HEK293 (cell line): ENCODE results near the gene DIS3L2.

Experiments
- CTCF ChIA-PET: fragments of 350-600 bp; formaldehyde crosslinking; extraction: SDS; loops from one replicate; lab custom pipeline; 2021; ENCODE audit warnings: antibody characterized with exemption; lab: Yijun Ruan, JAX
- POLR2A ChIA-PET: fragments of 300-600 bp; formaldehyde crosslinking; extraction: SDS; loops from one replicate; lab custom pipeline; 2020; ENCODE audit warnings: antibody characterized with exemption, inconsistent platforms; lab: Yijun Ruan, JAX
- H3K27ac ChIP-seq: fragments of 200-500 bp; sonication (Bioruptor generic); 2 replicates; pipeline ENCODE4 v1.5.1; 2014; ENCODE audit warnings: low read depth, low read length, control low read depth, inconsistent platforms; ENCODE audit errors: extremely low read depth
- H3K36me3 ChIP-seq, 2 experiments: fragments of 200-500 bp in 1 of 2; sonication (Bioruptor generic) in 1 of 2; 1 replicate in 1 of 2; 2 replicates in 1 of 2; pipeline ENCODE4 v1.5.1; 2014 to 2017; ENCODE audit warnings: inconsistent platforms in 2 of 2, low read length in 2 of 2; ENCODE audit not compliant: control insufficient read depth in 2 of 2, insufficient read depth in 1 of 2
- H3K4me1 ChIP-seq: fragments of 200-500 bp; sonication (Bioruptor generic); 2 replicates; pipeline ENCODE4 v1.5.1; 2014; ENCODE audit warnings: mild to moderate bottlenecking, low read length, inconsistent platforms; ENCODE audit not compliant: control insufficient read depth, insufficient read depth
- H3K4me3 ChIP-seq: 2 replicates; pipeline ENCODE4 v1.5.1; 2011; ENCODE audit warnings: low read depth, mild to moderate bottlenecking, control low read depth, low read length, moderate library complexity
- H3K9me3 ChIP-seq: fragments of 200-500 bp; sonication (Bioruptor generic); 2 replicates; pipeline ENCODE4 v1.5.1; 2014; ENCODE audit warnings: low read depth, low read length, inconsistent platforms; ENCODE audit not compliant: control insufficient read depth, insufficient read depth
- FEZF1 ChIP-seq: fragments of 450-650 bp; formaldehyde crosslinking; IDR thresholded peaks from 2 replicates; pipeline ENCODE4 v1.5.1; 2016; ENCODE audit warnings: missing biosample characterization, missing genetic modification characterization
- GLI2 ChIP-seq: fragments of 450-650 bp; formaldehyde crosslinking; IDR thresholded peaks from 2 replicates; pipeline ENCODE4; 2017; ENCODE audit warnings: missing biosample characterization, missing genetic modification characterization, low read depth, borderline replicate concordance
- IKZF3 ChIP-seq: fragments of 450-650 bp; IDR thresholded peaks from 2 replicates; pipeline ENCODE4 v1.5.0; 2018; ENCODE audit warnings: missing biosample characterization, mild to moderate bottlenecking, missing genetic modification characterization, moderate library complexity
- KLF16 ChIP-seq: fragments of 450-650 bp; formaldehyde crosslinking; IDR thresholded peaks from 2 replicates; pipeline ENCODE4 v1.5.1; 2017; ENCODE audit warnings: missing biosample characterization, missing genetic modification characterization
- MZF1 ChIP-seq: fragments of 450-650 bp; formaldehyde crosslinking; IDR thresholded peaks from 2 replicates; pipeline ENCODE4 v1.5.1; 2017; ENCODE audit warnings: missing biosample characterization, missing genetic modification characterization, borderline replicate concordance
- OVOL3 ChIP-seq: fragments of 450-650 bp; formaldehyde crosslinking; IDR thresholded peaks from 2 replicates; pipeline ENCODE4 v1.5.1; 2016; ENCODE audit warnings: missing biosample characterization, missing genetic modification characterization
- SALL2 ChIP-seq: fragments of 450-650 bp; formaldehyde crosslinking; IDR thresholded peaks from 2 replicates; pipeline ENCODE4 v1.5.0; 2017; ENCODE audit warnings: missing biosample characterization, mild to moderate bottlenecking, missing genetic modification characterization, borderline replicate concordance
- ZEB2 ChIP-seq: fragments of 450-650 bp; formaldehyde crosslinking; IDR thresholded peaks from 2 replicates; pipeline ENCODE4 v1.5.1; 2016; ENCODE audit warnings: missing biosample characterization, missing genetic modification characterization
- ZFHX2 ChIP-seq: fragments of 450-650 bp; formaldehyde crosslinking; conservative IDR thresholded peaks from 2 replicates; pipeline ENCODE4 v1.5.1; 2016; ENCODE audit warnings: missing biosample characterization, missing genetic modification characterization
- ZNF10 ChIP-seq: fragments of 450-650 bp; formaldehyde crosslinking; IDR thresholded peaks from 2 replicates; pipeline ENCODE4 v1.5.1; 2017; ENCODE audit warnings: missing biosample characterization, missing genetic modification characterization
- ZNF133 ChIP-seq: fragments of 450-650 bp; formaldehyde crosslinking; IDR thresholded peaks from 2 replicates; pipeline ENCODE4 v1.5.1; 2016; ENCODE audit warnings: missing biosample characterization, missing genetic modification characterization
- ZNF239 ChIP-seq: fragments of 450-650 bp; formaldehyde crosslinking; IDR thresholded peaks from 2 replicates; pipeline ENCODE4 v1.5.1; 2016; ENCODE audit warnings: missing biosample characterization, missing genetic modification characterization
- ZNF302 ChIP-seq: fragments of 450-650 bp; formaldehyde crosslinking; IDR thresholded peaks from 2 replicates; pipeline ENCODE4 v1.5.1; 2016; ENCODE audit warnings: missing biosample characterization, missing genetic modification characterization, low read depth
- ZNF416 ChIP-seq: fragments of 450-650 bp; formaldehyde crosslinking; IDR thresholded peaks from 2 replicates; pipeline ENCODE4 v1.5.1; 2016; ENCODE audit warnings: missing biosample characterization, missing genetic modification characterization
- ZNF473 ChIP-seq: fragments of 450-650 bp; formaldehyde crosslinking; IDR thresholded peaks from 2 replicates; pipeline ENCODE4 v1.5.1; 2017; ENCODE audit warnings: missing biosample characterization, missing genetic modification characterization
- ZNF530 ChIP-seq: fragments of 450-650 bp; formaldehyde crosslinking; IDR thresholded peaks from 2 replicates; pipeline ENCODE4 v1.5.1; 2016; ENCODE audit warnings: low read depth, missing biosample characterization, missing genetic modification characterization
- ZNF561 ChIP-seq: fragments of 450-650 bp; IDR thresholded peaks from 2 replicates; pipeline ENCODE4 v1.5.1; 2018; ENCODE audit warnings: missing biosample characterization, missing genetic modification characterization, borderline replicate concordance
- ZNF610 ChIP-seq: fragments of 450-650 bp; formaldehyde crosslinking; IDR thresholded peaks from 2 replicates; pipeline ENCODE4 v1.5.1; 2016; ENCODE audit warnings: missing biosample characterization, missing genetic modification characterization, borderline replicate concordance
- ZNF623 ChIP-seq: fragments of 450-650 bp; formaldehyde crosslinking; IDR thresholded peaks from 2 replicates; pipeline ENCODE4 v1.5.1; 2016; ENCODE audit warnings: missing biosample characterization, missing genetic modification characterization
- ZNF660 ChIP-seq: fragments of 450-650 bp; IDR thresholded peaks from 2 replicates; pipeline ENCODE4 v1.5.1; 2018; ENCODE audit warnings: missing biosample characterization, mild to moderate bottlenecking, missing genetic modification characterization
- ZNF776 ChIP-seq: fragments of 450-650 bp; formaldehyde crosslinking; IDR thresholded peaks from 2 replicates; pipeline ENCODE4 v1.5.0; 2017; ENCODE audit warnings: missing biosample characterization, missing genetic modification characterization, borderline replicate concordance
- ZSCAN23 ChIP-seq: fragments of 450-650 bp; formaldehyde crosslinking; IDR thresholded peaks from 2 replicates; pipeline ENCODE4 v1.5.1; 2016; ENCODE audit warnings: missing biosample characterization, missing genetic modification characterization
- TF ChIP-seq, protein P1 (sequence below): fragments of 450-650 bp; formaldehyde crosslinking; IDR thresholded peaks from 2 replicates; pipeline ENCODE4 v1.5.1; 2016; ENCODE audit warnings: missing biosample characterization, missing genetic modification characterization
- TF ChIP-seq, protein P2 (sequence below): fragments of 450-650 bp; formaldehyde crosslinking; IDR thresholded peaks from 2 replicates; pipeline ENCODE4 v1.5.1; 2016; ENCODE audit warnings: missing biosample characterization, missing genetic modification characterization
- TF ChIP-seq, protein P3 (sequence below): fragments of 450-650 bp; formaldehyde crosslinking; IDR thresholded peaks from 2 replicates; pipeline ENCODE4 v1.5.1; 2016; ENCODE audit warnings: missing biosample characterization, missing genetic modification characterization
- TF ChIP-seq, protein P4 (sequence below): fragments of 450-650 bp; formaldehyde crosslinking; IDR thresholded peaks from 2 replicates; pipeline ENCODE4 v1.5.1; 2016; ENCODE audit warnings: missing biosample characterization, missing genetic modification characterization

The DIS3L2 gene

DNA sequence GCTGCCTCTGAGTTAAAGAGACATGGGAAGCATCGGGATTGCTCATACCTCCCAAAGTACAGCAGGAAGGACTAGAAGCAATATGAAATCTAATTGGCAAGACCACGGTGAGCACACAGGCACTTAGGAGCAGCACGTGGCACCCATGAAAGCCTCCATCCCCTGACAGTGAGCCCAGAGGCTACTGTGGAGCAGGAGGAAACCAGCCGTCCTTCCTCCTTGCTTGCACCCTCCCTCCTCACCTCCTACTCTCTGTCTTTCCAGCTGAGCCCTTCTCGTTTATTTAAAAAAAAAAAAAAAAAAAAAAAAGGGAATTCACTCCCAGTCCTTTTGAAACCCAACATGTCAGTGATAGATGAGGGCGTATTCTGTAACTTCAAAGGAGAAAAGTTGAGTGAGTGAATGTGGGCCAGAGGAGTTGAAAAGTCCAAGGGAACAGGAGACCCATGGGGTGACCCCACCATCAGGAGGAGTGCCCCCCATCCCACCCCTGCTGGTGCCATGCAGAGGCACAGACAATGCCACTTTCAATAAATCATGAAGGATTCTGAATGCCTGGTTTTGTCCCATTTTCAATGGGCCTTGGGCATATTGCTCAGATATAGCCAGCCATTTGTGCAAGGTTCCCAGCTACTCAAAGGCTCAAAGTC is 320.5 kb downstream of the DIS3L2 start:
- no peaks in the 10 kb centered on the region for H3K4me1 ChIP-seq
- H3K36me3 ChIP-seq: no peaks in the 10 kb centered on the region
- H3K27ac ChIP-seq: no peak overlapping the region
- no peak overlapping the region for H3K4me3 ChIP-seq
- POLR2A ChIA-PET: no interaction called here
- CTCF ChIA-PET: no interaction called here
- H3K9me3 ChIP-seq: no peaks in the 10 kb centered on the region
- no peak for TF ChIP-seq ZNF239 (tag by site-specific recombination)
- no peak for TF ChIP-seq ZNF561 (tag by site-specific recombination)
- no peak for TF ChIP-seq ZNF623
- TF ChIP-seq SALL2: no peak
- TF ChIP-seq, protein P1, sequence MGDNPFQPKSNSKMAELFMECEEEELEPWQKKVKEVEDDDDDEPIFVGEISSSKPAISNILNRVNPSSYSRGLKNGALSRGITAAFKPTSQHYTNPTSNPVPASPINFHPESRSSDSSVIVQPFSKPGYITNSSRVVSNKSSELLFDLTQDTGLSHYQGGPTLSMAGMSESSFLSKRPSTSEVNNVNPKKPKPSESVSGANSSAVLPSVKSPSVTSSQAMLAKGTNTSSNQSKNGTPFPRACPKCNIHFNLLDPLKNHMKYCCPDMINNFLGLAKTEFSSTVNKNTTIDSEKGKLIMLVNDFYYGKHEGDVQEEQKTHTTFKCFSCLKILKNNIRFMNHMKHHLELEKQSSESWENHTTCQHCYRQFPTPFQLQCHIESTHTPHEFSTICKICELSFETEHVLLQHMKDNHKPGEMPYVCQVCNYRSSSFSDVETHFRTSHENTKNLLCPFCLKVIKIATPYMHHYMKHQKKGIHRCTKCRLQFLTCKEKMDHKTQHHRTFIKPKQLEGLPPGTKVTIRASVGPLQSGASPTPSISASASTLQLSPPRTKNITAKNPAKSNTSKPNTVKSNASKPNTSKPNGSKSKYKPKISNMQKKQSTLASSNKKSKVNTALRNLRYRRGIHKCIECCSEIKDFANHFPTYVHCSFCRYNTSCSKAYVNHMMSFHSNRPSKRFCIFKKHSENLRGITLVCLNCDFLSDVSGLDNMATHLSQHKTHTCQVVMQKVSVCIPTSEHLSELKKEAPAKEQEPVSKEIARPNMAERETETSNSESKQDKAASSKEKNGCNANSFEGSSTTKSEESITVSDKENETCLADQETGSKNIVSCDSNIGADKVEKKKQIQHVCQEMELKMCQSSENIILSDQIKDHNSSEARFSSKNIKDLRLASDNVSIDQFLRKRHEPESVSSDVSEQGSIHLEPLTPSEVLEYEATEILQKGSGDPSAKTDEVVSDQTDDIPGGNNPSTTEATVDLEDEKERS (tag by site-specific recombination): no peak
- TF ChIP-seq KLF16: no peak
- no peak for TF ChIP-seq OVOL3 (tag by site-specific recombination)
- no peak for TF ChIP-seq ZSCAN23 (tag by site-specific recombination)
- TF ChIP-seq, protein P2, sequence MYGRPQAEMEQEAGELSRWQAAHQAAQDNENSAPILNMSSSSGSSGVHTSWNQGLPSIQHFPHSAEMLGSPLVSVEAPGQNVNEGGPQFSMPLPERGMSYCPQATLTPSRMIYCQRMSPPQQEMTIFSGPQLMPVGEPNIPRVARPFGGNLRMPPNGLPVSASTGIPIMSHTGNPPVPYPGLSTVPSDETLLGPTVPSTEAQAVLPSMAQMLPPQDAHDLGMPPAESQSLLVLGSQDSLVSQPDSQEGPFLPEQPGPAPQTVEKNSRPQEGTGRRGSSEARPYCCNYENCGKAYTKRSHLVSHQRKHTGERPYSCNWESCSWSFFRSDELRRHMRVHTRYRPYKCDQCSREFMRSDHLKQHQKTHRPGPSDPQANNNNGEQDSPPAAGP (tag by site-specific recombination): no peak
- no peak for TF ChIP-seq ZNF133 (tag by site-specific recombination)
- TF ChIP-seq ZNF660: no peak
- no peak for TF ChIP-seq MZF1
- TF ChIP-seq ZFHX2 (tag by site-specific recombination): no peak
- TF ChIP-seq IKZF3: no peak

DNA sequence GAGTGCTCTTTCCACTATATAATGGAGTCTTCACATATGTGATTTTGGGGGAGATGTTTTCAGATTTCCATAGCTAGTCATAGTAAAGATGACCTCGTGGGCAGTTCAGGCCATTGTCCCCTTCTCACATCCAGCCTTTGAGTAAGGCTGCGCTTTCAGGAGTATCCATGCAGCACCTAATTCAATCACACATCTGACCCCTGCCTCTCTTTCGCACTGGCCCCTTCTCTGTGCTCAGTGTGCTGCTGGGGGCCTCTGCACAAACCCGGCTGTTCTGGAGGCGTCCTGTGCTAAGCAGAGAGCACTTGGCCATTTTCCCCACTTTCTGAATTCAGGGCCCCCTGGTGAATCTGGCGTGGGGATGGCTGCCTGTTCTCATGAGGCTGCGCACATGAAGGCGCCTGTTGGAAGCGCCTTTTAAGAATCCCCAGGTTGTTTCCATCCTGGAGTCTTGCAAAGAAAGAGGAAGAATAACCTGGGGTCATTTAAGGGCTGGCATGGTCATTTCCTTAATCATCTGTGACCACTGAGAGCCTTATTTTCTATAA is 321.1 kb downstream of the DIS3L2 start:
- ChIA-PET CTCF (interaction anchor here (0.9 kb wide), 2 partner anchors 9 to 382 kb away, joined by 4 to 5 read pairs; no protein-coding TSS in a partner anchor), POLR2A (no interaction called here)
- Histone ChIP-seq H3K4me3 (no peak overlapping the region), H3K36me3 (no peaks in the 10 kb centered on the region), H3K4me1 (no peaks in the 10 kb centered on the region), H3K9me3 (no peaks in the 10 kb centered on the region), H3K27ac (no peak overlapping the region)
- TF ChIP-seq ZNF610 (tag by site-specific recombination): no peak
- TF ChIP-seq, protein P3, sequence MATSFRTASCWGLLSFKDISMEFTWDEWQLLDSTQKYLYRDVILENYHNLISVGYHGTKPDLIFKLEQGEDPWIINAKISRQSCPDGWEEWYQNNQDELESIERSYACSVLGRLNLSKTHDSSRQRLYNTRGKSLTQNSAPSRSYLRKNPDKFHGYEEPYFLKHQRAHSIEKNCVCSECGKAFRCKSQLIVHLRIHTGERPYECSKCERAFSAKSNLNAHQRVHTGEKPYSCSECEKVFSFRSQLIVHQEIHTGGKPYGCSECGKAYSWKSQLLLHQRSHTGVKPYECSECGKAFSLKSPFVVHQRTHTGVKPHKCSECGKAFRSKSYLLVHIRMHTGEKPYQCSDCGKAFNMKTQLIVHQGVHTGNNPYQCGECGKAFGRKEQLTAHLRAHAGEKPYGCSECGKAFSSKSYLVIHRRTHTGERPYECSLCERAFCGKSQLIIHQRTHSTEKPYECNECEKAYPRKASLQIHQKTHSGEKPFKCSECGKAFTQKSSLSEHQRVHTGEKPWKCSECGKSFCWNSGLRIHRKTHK (tag by site-specific recombination): no peak
- TF ChIP-seq GLI2 (tag by site-specific recombination): no peak
- TF ChIP-seq ZNF302: no peak
- TF ChIP-seq ZEB2 (tag by site-specific recombination): no peak
- no peak for TF ChIP-seq ZNF530 (tag by site-specific recombination)
- no peak for TF ChIP-seq ZNF416 (tag by site-specific recombination)
- no peak for TF ChIP-seq ZNF473 (tag by site-specific recombination)
- TF ChIP-seq FEZF1 (tag by site-specific recombination): no peak
- TF ChIP-seq ZNF561 (tag by site-specific recombination): no peak
- TF ChIP-seq, protein P4, sequence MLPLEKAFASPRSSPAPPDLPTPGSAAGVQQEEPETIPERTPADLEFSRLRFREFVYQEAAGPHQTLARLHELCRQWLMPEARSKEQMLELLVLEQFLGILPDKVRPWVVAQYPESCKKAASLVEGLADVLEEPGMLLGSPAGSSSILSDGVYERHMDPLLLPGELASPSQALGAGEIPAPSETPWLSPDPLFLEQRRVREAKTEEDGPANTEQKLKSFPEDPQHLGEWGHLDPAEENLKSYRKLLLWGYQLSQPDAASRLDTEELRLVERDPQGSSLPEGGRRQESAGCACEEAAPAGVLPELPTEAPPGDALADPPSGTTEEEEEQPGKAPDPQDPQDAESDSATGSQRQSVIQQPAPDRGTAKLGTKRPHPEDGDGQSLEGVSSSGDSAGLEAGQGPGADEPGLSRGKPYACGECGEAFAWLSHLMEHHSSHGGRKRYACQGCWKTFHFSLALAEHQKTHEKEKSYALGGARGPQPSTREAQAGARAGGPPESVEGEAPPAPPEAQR (tag by site-specific recombination): no peak
- TF ChIP-seq ZNF776 (tag by site-specific recombination): no peak
- no peak for TF ChIP-seq ZNF10 (tag by site-specific recombination)
- no peak for TF ChIP-seq ZNF133 (tag by site-specific recombination)
